ENCODE measurements around the gene HIF1AN. TPM values are rescaled to one million over a fixed set of nuclear protein-coding genes. Genes with fewer than 3 reads are reported as not detected.

The HIF1AN gene
- polyA plus RNA-seq, 1 donor (not counting 4 experiments of a cell fraction or from before 2014, with no cell fraction given): 16.8 TPM

DNA sequence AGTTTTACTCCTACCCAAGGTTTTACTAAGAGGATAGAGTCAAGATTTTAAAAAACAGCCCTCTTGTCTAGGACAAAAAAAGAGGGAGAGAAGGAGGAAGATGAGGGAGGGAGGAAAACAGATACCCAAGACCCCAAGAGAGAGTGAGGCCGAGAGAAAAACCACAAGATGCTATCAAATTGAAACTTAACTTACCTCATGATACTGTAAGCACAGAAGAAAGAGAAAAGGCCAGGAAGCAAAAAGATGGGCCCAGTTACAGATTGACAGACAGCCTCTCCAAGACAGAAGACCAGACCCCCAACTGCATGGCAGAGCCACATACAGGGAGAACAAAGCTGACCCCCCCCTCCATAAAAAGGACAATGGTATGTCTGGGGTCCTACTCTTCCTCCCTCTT, 27.5 kb upstream of the HIF1AN start:
- no peak overlapping the region for H3K9ac ChIP-seq (ENCODE audit: control insufficient read depth, extremely low read depth, insufficient read depth, low read length)
- dilution Hi-C loops (cut with MboI; ENCODE audit: extremely low pct_ligation_motif_present, low sequenced_read_pairs): no loop called here

DNA sequence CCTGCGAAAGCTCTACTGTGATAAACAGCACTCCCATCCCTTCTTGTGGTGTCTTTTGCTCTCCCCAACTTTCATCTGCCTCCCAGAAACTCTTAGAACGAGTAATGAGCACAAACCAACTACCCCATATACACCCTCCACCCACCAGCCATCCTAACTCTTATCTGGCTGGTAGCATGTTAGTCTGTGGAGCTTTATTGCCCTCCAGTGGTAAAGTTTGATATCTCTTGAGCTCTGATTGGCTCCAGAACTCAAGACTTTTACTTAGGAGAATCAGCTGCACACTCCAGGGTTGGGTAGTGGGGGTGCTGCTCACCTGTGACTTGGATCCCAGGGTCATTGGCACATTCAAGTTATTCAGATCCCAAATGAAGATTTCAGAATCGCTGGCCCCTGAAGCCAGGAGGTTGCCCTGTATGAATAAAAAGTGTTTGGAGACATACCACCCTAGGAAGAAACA, 27.0 kb upstream of the HIF1AN start:
- no peaks in the 10 kb centered on the region for H3K27me3 ChIP-seq (ENCODE audit: control insufficient read depth, extremely low read depth, insufficient read depth, low read length)
- DNase-seq (ENCODE audit: low read depth, low spot score): no peak
- peaks cover 4% of the 10 kb centered on the region for H4K20me1 ChIP-seq (ENCODE audit: control insufficient read depth, extremely low read depth, insufficient read depth, low read length)
- H3K4me3 ChIP-seq (ENCODE audit: control insufficient read depth in 2 of 3, extremely low read depth in 1 of 3, insufficient read depth in 2 of 3, low read depth in 1 of 3, low read length in 3 of 3): no peak overlapping the region
- no peak overlapping the region for H2AFZ ChIP-seq (ENCODE audit: control insufficient read depth, low read length)
- dilution Hi-C loops (cut with MboI; ENCODE audit: extremely low pct_ligation_motif_present, low sequenced_read_pairs): no loop called here
- no peaks in the 10 kb centered on the region for H3K9me3 ChIP-seq (ENCODE audit: control insufficient read depth, low read depth, low read length)
- no peaks in the 10 kb centered on the region for H3K79me2 ChIP-seq (ENCODE audit: control insufficient read depth, insufficient read depth, low read length)
- H3K9ac ChIP-seq (ENCODE audit: control insufficient read depth, extremely low read depth, insufficient read depth, low read length): no peak overlapping the region
- peaks cover 12% of the 10 kb centered on the region for H3K4me1 ChIP-seq (ENCODE audit: control insufficient read depth, extremely low read depth, insufficient read depth, low read length)
- FAIRE-seq: peak; percentile 75
- peaks cover 4 to 7% of the 10 kb centered on the region in 2 experiments for H3K36me3 ChIP-seq (ENCODE audit: control insufficient read depth in 2 of 2, extremely low read depth in 1 of 2, insufficient read depth in 2 of 2, low read length in 2 of 2)
- no peak for TF ChIP-seq EZH2 (IDR thresholded peaks at IDR 0.05; ENCODE audit: low read length)
- TF ChIP-seq, protein P1, sequence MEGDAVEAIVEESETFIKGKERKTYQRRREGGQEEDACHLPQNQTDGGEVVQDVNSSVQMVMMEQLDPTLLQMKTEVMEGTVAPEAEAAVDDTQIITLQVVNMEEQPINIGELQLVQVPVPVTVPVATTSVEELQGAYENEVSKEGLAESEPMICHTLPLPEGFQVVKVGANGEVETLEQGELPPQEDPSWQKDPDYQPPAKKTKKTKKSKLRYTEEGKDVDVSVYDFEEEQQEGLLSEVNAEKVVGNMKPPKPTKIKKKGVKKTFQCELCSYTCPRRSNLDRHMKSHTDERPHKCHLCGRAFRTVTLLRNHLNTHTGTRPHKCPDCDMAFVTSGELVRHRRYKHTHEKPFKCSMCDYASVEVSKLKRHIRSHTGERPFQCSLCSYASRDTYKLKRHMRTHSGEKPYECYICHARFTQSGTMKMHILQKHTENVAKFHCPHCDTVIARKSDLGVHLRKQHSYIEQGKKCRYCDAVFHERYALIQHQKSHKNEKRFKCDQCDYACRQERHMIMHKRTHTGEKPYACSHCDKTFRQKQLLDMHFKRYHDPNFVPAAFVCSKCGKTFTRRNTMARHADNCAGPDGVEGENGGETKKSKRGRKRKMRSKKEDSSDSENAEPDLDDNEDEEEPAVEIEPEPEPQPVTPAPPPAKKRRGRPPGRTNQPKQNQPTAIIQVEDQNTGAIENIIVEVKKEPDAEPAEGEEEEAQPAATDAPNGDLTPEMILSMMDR (optimal IDR thresholded peaks at IDR 0.05 in 1 of 3, IDR thresholded peaks at IDR 0.05 in 1 of 3, conservative IDR thresholded peaks at IDR 0.05 in 1 of 3; ENCODE audit: extremely low read depth in 1 of 3, insufficient read depth in 2 of 3, low read length in 3 of 3): peak; percentile 65 to 79 (median 76)
- no peak overlapping the region for H3K4me2 ChIP-seq (ENCODE audit: control insufficient read depth, extremely low read depth, insufficient read depth, low read depth, low read length)
- H3K9me1 ChIP-seq (ENCODE audit: control insufficient read depth, extremely low read depth, insufficient read depth, low read length): no peaks in the 10 kb centered on the region
- H3K27ac ChIP-seq (ENCODE audit: control insufficient read depth, insufficient read depth, low read length): no peak overlapping the region

More for the DNA sequence above, 27.5 kb upstream of the HIF1AN start:
- Histone ChIP-seq H4K20me1 (ENCODE audit: control insufficient read depth, extremely low read depth, insufficient read depth, low read length) (peaks cover 4% of the 10 kb centered on the region), H3K4me2 (ENCODE audit: control insufficient read depth, extremely low read depth, insufficient read depth, low read depth, low read length) (no peak overlapping the region), H3K36me3 (ENCODE audit: control insufficient read depth in 2 of 2, extremely low read depth in 1 of 2, insufficient read depth in 2 of 2, low read length in 2 of 2) (peaks cover 4 to 7% of the 10 kb centered on the region in 2 experiments), H3K27ac (ENCODE audit: control insufficient read depth, insufficient read depth, low read length) (no peak overlapping the region), H3K27me3 (ENCODE audit: control insufficient read depth, extremely low read depth, insufficient read depth, low read length) (no peaks in the 10 kb centered on the region), H3K9me1 (ENCODE audit: control insufficient read depth, extremely low read depth, insufficient read depth, low read length) (no peaks in the 10 kb centered on the region), H3K79me2 (ENCODE audit: control insufficient read depth, insufficient read depth, low read length) (no peaks in the 10 kb centered on the region), H3K9me3 (ENCODE audit: control insufficient read depth, low read depth, low read length) (no peaks in the 10 kb centered on the region), H2AFZ (ENCODE audit: control insufficient read depth, low read length) (no peak overlapping the region), H3K4me1 (ENCODE audit: control insufficient read depth, extremely low read depth, insufficient read depth, low read length) (peaks cover 12% of the 10 kb centered on the region), H3K4me3 (ENCODE audit: control insufficient read depth in 2 of 3, extremely low read depth in 1 of 3, insufficient read depth in 2 of 3, low read depth in 1 of 3, low read length in 3 of 3) (no peak overlapping the region)
- TF ChIP-seq, protein P1 (optimal IDR thresholded peaks at IDR 0.05 in 1 of 3, IDR thresholded peaks at IDR 0.05 in 1 of 3, conservative IDR thresholded peaks at IDR 0.05 in 1 of 3; ENCODE audit: extremely low read depth in 1 of 3, insufficient read depth in 2 of 3, low read length in 3 of 3): no peak
- no peak for TF ChIP-seq EZH2 (IDR thresholded peaks at IDR 0.05; ENCODE audit: low read length)
- DNase-seq (ENCODE audit: low read depth, low spot score) (no peak), FAIRE-seq (no peak)

All from keratinocyte (primary cell).